NOMO-1 treated with DMSO at 0.1 percent for 48 hours (cell line): ENCODE measurements around the gene RFTN1.

Experiments used
- DNase-seq: peaks from one replicate; lab custom pipeline; 2025; ENCODE audit not compliant: unreplicated experiment; lab: John Stamatoyannopoulos, UW

The RFTN1 gene

GRCh38 chr3:16381426-16381825 lies 132.1 kb downstream of the RFTN1 start:
- no peak for DNase-seq

GRCh38 chr3:16380421-16380820 lies 133.1 kb downstream of the RFTN1 start:
- no peak for DNase-seq

- DNase-seq: no peak
Observed at GRCh38 chr3:16379838-16380237, 133.7 kb downstream of the RFTN1 start.

GRCh38 chr3:16378920-16379319 lies 134.6 kb downstream of the RFTN1 start:
- no peak for DNase-seq

- DNase-seq: no peak
Observed at GRCh38 chr3:16378415-16378814, 135.1 kb downstream of the RFTN1 start.

GRCh38 chr3:16377847-16378302 lies 135.6 kb downstream of the RFTN1 start:
- DNase-seq: no peak

- no peak for DNase-seq
Observed at GRCh38 chr3:16377196-16377595, 136.3 kb downstream of the RFTN1 start.

GRCh38 chr3:16375891-16376290 lies 137.6 kb downstream of the RFTN1 start:
- DNase-seq: no peak

- no peak for DNase-seq
Observed at GRCh38 chr3:16374935-16375245, 138.6 kb downstream of the RFTN1 start.

GRCh38 chr3:16374047-16374934 lies 139.2 kb downstream of the RFTN1 start:
- no peak for DNase-seq

- DNase-seq: no peak
Observed at GRCh38 chr3:16373341-16373946, 140.1 kb downstream of the RFTN1 start.

GRCh38 chr3:16372362-16373292 lies 140.9 kb downstream of the RFTN1 start:
- DNase-seq: peak; percentile 15

GRCh38 chr3:16370872-16371740 lies 142.4 kb downstream of the RFTN1 start:
- no peak for DNase-seq

- no peak for DNase-seq
Observed at GRCh38 chr3:16370503-16370871, 143.0 kb downstream of the RFTN1 start.

- no peak for DNase-seq
Observed at GRCh38 chr3:16369885-16370284, 143.6 kb downstream of the RFTN1 start.

- no peak for DNase-seq
Observed at GRCh38 chr3:16369276-16369675, 144.2 kb downstream of the RFTN1 start.

- DNase-seq: no peak
Observed at GRCh38 chr3:16366581-16366980, 146.9 kb downstream of the RFTN1 start.

- no peak for DNase-seq
Observed at GRCh38 chr3:16365491-16366128, 147.9 kb downstream of the RFTN1 start.

- DNase-seq: no peak
Observed at GRCh38 chr3:16364963-16365362, 148.5 kb downstream of the RFTN1 start.

- DNase-seq: no peak
Observed at GRCh38 chr3:16364323-16364722, 149.2 kb downstream of the RFTN1 start.
